Natural killer cell (primary cell): ENCODE results near the gene KLHL33. TPM values are rescaled to one million over a fixed set of nuclear protein-coding genes. Genes with fewer than 3 reads are reported as not detected.

Experiments used
- ATAC-seq, 3 donors: fragments of 150-1000 bp in 2 of 3; fragments of 200-7000 bp in 1 of 3; cut with Tn5 transposase; 1 replicate in 1 of 3; 2 replicates in 2 of 3; pipeline ENCODE4 v1.10.0; 2021; ENCODE audit warnings: mild to moderate bottlenecking in 2 of 3, moderate library complexity in 2 of 3
- DNase-seq, 2 donors: peaks; one replicate each; pipeline versions ENCODE4 v3.0.0 to v3.0.0-alpha.2; 2013 to 2021; ENCODE audit warnings: mixed read lengths in 1 of 2
- H3K27ac ChIP-seq: one replicate; pipeline ENCODE4 v1.5.1; 2013; ENCODE audit warnings: mild to moderate bottlenecking, low read length
- H3K27me3 ChIP-seq: one replicate; pipeline ENCODE4 v1.6.1; 2013; ENCODE audit warnings: low read length; ENCODE audit not compliant: control insufficient read depth, insufficient read depth
- H3K36me3 ChIP-seq: one replicate; pipeline ENCODE4 v1.6.1; 2013; ENCODE audit warnings: low read length; ENCODE audit not compliant: control insufficient read depth, insufficient read depth
- H3K4me1 ChIP-seq: one replicate; pipeline ENCODE4 v1.6.1; 2013; ENCODE audit warnings: low read length; ENCODE audit not compliant: control insufficient read depth, insufficient read depth
- H3K4me3 ChIP-seq: one replicate; pipeline ENCODE4 v1.5.1; 2013; ENCODE audit warnings: low read length
- H3K9me3 ChIP-seq: one replicate; pipeline ENCODE4 v1.6.1; 2013; ENCODE audit warnings: low read length; ENCODE audit not compliant: control insufficient read depth, insufficient read depth
- H3K27ac Mint-ChIP-seq, 2 donors: one replicate each; pipeline ENCODE4 v1.8.0; 2022; ENCODE audit warnings: mild to moderate bottlenecking in 2 of 2, mixed read lengths in 2 of 2, moderate library complexity in 1 of 2
- H3K27me3 Mint-ChIP-seq, 2 donors: one replicate each; pipeline ENCODE4 v1.8.0; 2022; ENCODE audit warnings: low read depth in 2 of 2, mixed read lengths in 2 of 2
- H3K36me3 Mint-ChIP-seq: one replicate; pipeline ENCODE4 v1.8.0; 2022; ENCODE audit warnings: mixed read lengths
- H3K4me1 Mint-ChIP-seq, 2 donors: one replicate each; pipeline ENCODE4 v1.8.0; 2022; ENCODE audit warnings: mixed read lengths in 2 of 2
- H3K4me3 Mint-ChIP-seq: one replicate; pipeline ENCODE4 v1.8.0; 2022; ENCODE audit warnings: mild to moderate bottlenecking, moderate library complexity, mixed read lengths
- H3K9me3 Mint-ChIP-seq, 2 donors: one replicate each; pipeline ENCODE4 v1.8.0; 2022; ENCODE audit warnings: mixed read lengths in 2 of 2
- WGBS: methylation state at CpG from one replicate; pipeline ENCODE4 v1.1.7; 2013; ENCODE audit warnings: missing lambda C conversion rate; ENCODE audit not compliant: insufficient coverage; 5-methylcytosine and 5-hydroxymethylcytosine counted together
- intact Hi-C: fragments of 100-400 bp; cut with micrococcal nuclease; formaldehyde crosslinking; loops from one replicate; pipeline ENCODE4 v1.14.2; 2022
- total RNA-seq, 4 donors: library from RNA; stranded (reverse); fragments of 120-200 nt in 1 of 4; gene quantifications; one replicate each; pipeline versions ENCODE4 v1.2.3 to v1.2.4, GENCODE V29; 2013 to 2022
- TF ChIP-seq, protein P1 (sequence below): fragments of 200-600 bp; IDR thresholded peaks from one replicate; pipeline ENCODE4 v1.8.0; 2022; ENCODE audit warnings: antibody characterized with exemption

The KLHL33 gene
- total RNA-seq, 3 donors from 2014 or later (not counting 1 experiment from before 2014, with no cell fraction given) = 0.25 to 0.97 (median 0.31) TPM

DNA sequence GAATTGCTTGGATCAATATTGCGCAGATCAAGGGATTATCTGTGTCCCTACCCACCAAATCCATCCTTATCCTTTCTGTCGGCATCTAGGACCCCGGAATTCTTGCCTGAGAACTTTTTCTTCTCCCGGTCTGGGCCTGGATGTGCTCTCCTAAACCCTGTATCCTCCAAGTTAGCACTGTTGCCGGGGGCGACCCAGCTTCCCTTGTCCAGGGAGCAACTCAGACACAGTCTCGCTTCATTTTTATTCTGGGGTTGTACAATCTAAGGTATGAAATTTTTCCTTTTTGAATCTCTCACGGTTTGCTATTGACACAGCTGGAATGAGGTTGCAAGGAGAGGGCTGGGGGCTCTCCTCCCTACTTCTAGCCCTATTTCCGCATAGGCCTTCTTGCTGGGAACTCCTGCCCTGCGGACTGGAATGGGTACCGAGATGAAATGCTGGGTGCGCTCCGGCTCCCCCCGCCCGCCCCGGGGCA, 32.8 kb upstream of the KLHL33 start:
- DNase-seq (no peak), ATAC-seq (no peak)
- Mint-ChIP-seq H3K27me3 (no peaks in the 10 kb centered on the region), H3K4me1 (peaks cover 33 to 35% of the 10 kb centered on the region in 2 donors), H3K36me3 (peaks cover 7% of the 10 kb centered on the region), H3K27ac (peak overlapping the region; percentile 88 to 98), H3K4me3 (peak overlapping the region; percentile 99), H3K9me3 (no peaks in the 10 kb centered on the region)
- Histone ChIP-seq H3K36me3 (peaks cover 18% of the 10 kb centered on the region), H3K27ac (peak overlapping the region; percentile 73), H3K4me1 (peaks cover 29% of the 10 kb centered on the region), H3K4me3 (peak overlapping the region; percentile 91), H3K27me3 (no peaks in the 10 kb centered on the region), H3K9me3 (no peaks in the 10 kb centered on the region)
- intact Hi-C loops = loop anchor here (2.0 kb wide), 1 partner anchor 14 kb away; the partner anchor contains the start of genes APEX1 and OSGEP
- TF ChIP-seq, protein P1, sequence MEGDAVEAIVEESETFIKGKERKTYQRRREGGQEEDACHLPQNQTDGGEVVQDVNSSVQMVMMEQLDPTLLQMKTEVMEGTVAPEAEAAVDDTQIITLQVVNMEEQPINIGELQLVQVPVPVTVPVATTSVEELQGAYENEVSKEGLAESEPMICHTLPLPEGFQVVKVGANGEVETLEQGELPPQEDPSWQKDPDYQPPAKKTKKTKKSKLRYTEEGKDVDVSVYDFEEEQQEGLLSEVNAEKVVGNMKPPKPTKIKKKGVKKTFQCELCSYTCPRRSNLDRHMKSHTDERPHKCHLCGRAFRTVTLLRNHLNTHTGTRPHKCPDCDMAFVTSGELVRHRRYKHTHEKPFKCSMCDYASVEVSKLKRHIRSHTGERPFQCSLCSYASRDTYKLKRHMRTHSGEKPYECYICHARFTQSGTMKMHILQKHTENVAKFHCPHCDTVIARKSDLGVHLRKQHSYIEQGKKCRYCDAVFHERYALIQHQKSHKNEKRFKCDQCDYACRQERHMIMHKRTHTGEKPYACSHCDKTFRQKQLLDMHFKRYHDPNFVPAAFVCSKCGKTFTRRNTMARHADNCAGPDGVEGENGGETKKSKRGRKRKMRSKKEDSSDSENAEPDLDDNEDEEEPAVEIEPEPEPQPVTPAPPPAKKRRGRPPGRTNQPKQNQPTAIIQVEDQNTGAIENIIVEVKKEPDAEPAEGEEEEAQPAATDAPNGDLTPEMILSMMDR = no peak
- WGBS = 41% methylated on average over 15 of the region's 16 CpGs

DNA sequence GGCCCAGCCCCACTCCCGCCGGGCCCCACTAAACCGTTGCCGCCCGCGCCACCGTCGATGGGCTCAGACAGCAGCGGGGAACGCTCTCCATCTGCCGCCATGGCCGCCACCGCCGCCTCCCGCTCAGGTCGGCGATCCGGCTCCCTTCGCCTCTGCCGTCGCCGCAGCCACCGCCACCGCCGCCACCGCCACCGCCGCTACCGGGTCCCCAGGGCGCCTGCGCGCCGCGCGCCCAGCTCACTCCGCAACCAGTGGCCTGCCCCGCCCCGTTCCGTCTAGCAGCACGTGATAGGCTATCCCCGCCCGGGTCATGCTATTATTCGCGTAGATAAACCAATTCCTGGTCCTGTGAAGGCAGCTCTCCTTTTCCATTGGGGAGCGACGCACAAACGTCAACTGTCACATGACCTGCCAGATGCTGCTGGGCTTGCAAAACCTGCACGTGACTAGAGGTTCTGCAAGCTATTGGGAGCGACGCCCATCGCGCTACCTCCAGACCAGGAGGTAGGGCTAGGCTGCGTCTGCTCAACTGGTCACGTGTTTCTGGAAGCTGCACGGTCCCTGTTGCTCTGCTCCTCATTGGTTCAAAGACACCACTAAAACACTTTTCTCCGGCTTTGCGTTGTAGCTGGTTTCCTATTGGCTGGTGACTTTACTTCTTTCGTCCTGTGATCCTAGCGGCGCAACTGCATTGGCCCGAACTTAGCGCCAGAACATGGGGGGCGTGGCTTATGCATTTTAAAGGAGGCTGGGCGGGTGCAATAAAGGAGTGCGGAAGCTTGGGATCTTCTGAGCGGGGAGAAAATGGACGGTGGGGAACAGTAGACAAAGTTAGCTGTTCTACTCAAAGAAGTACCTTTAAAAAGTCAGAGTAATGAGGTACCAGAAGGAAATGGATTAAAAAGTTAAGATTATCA, 25.5 kb upstream of the KLHL33 start, which contains the start of gene PIP4P1:
Gene PIP4P1 (minus strand): TSS at position 210 of the 917 bp plus-strand sequence. CDS start 109 bp downstream, at position 101.
- peaks cover 7% of the 10 kb centered on the region for H3K36me3 Mint-ChIP-seq
- TF ChIP-seq, protein P1 = no peak
- Histone ChIP-seq H3K27me3 (no peaks in the 10 kb centered on the region), H3K27ac (peak within 1 kb of the TSS; percentile 95), H3K4me3 (peak within 1 kb of the TSS; percentile 84), H3K9me3 (no peaks in the 10 kb centered on the region), H3K36me3 (peaks cover 36% of the 10 kb centered on the region), H3K4me1 (peaks cover 28% of the 10 kb centered on the region)
- no peaks in the 10 kb centered on the region for H3K27me3 Mint-ChIP-seq
- DNase-seq (peak; percentile 97 to 99), ATAC-seq (peak; percentile 87 to 96 (median 88))
- H3K9me3 Mint-ChIP-seq = no peaks in the 10 kb centered on the region
- intact Hi-C loops = loop anchor here (1.0 to 5.0 kb wide), 2 partner anchors 9 to 641 kb away; partner anchors contain the start of gene TMEM253
- peaks cover 26 to 33% of the 10 kb centered on the region in 2 donors for H3K4me1 Mint-ChIP-seq
- H3K4me3 Mint-ChIP-seq = peak within 1 kb of the TSS; percentile 89
- WGBS = under 1% methylated on average over 67 of the region's 67 CpGs
- peak within 1 kb of the TSS; percentile 94 to 95 for H3K27ac Mint-ChIP-seq

DNA sequence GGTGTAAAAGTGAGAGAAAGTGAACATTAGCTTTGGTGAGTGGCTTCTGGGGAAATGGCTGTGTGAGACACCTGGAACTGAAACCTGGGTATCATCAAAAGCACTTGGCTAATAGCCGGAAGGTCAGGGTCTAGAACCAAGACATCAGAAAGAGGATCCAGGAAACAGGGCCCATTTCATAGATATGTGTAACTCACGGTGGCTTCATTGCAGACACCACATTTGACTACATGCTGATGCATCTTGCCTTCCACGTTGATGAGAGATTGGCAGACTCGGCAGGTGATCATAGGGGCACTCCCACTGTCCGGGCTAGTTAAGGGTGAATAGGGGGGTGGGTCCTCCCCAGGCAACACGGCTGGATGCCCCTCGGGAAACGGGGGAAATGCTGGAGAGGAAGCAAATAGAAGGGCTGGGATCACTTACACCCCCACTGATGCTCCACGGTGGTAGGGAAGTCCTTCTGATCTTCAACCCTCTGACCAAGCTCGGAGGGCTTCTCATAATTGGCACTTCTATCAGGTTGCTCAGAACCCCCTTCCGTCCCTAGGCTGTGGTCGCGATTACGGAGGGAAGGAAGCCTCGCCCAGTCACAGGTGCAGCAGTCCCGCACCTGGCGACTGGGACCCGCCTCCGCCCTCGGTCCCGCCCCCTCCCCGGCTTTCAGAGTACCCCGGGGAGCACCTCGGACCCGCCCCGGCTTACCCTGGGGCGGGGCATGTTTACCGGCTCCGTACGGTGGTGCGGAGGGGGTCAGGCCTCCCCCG, 24.7 kb upstream of the KLHL33 start:
- intact Hi-C loops = loop anchor here (1.0 to 5.0 kb wide), 2 partner anchors 10 to 642 kb away; partner anchors contain the start of gene TMEM253
- Mint-ChIP-seq H3K9me3 (no peaks in the 10 kb centered on the region), H3K27me3 (no peaks in the 10 kb centered on the region), H3K27ac (peak overlapping the region; percentile 94 to 95), H3K4me1 (peaks cover 26 to 33% of the 10 kb centered on the region in 2 donors), H3K4me3 (peak overlapping the region; percentile 89), H3K36me3 (peaks cover 7% of the 10 kb centered on the region)
- Histone ChIP-seq H3K36me3 (peaks cover 36% of the 10 kb centered on the region), H3K4me1 (peaks cover 33% of the 10 kb centered on the region), H3K4me3 (peak overlapping the region; percentile 84), H3K27ac (peak overlapping the region; percentile 95), H3K9me3 (no peaks in the 10 kb centered on the region), H3K27me3 (no peaks in the 10 kb centered on the region)
- ATAC-seq (peak in 1 of 3 donors; percentile 0), DNase-seq (peak in 1 of 2 donors; percentile 78)
- WGBS = 5% methylated on average over 32 of the region's 32 CpGs
- TF ChIP-seq, protein P1 = no peak
